Esophagus squamous epithelium (tissue), 5 donors: ENCODE data around the gene CAPN5. TPM values are rescaled to one million over a fixed set of nuclear protein-coding genes. Genes with fewer than 3 reads are reported as not detected.

ENCODE experiments used
- DNase-seq: peaks from one replicate; lab custom pipeline; 2025; lab: John Stamatoyannopoulos, UW
- H3K27ac ChIP-seq, 4 donors: fragments of 200-600 bp; sonication (generic); one replicate each; pipeline ENCODE4 v1.5.1; 2016 to 2019; ENCODE audit warnings: mild to moderate bottlenecking in 1 of 4
- H3K27me3 ChIP-seq, 4 donors: fragments of 200-600 bp; sonication (generic); 1 replicate in 3 of 4; 2 replicates in 1 of 4; pipeline versions ENCODE4 v1.5.1 to v1.6.0; 2017 to 2021; ENCODE audit warnings: antibody characterized with exemption in 1 of 4
- H3K36me3 ChIP-seq, 3 donors: fragments of 200-600 bp; sonication (generic); one replicate each; pipeline ENCODE4 v1.5.1; 2016 to 2019
- H3K4me1 ChIP-seq, 3 donors: fragments of 200-600 bp; sonication (generic); one replicate each; pipeline ENCODE4 v1.5.1; 2017 to 2019
- H3K4me3 ChIP-seq, 4 donors: fragments of 200-600 bp; sonication (generic); 1 replicate in 3 of 4; 2 replicates in 1 of 4; pipeline ENCODE4 v1.5.1; 2016 to 2019; ENCODE audit warnings: mild to moderate bottlenecking in 2 of 4, moderate library complexity in 1 of 4
- H3K9me3 ChIP-seq, 3 donors: fragments of 200-600 bp; sonication (generic); one replicate each; pipeline ENCODE4 v1.5.1; 2016 to 2019
- POLR2A ChIP-seq, 4 donors: fragments of 450-650 bp; IDR thresholded peaks; one replicate each; pipeline ENCODE4 v1.6.1; 2017; ENCODE audit warnings: antibody characterized with exemption in 4 of 4, mild to moderate bottlenecking in 4 of 4, moderate library complexity in 3 of 4
- WGBS, 2 donors: methylation state at CpG; one replicate each; pipeline ENCODE4 v1.1.5; 2018; 5-methylcytosine and 5-hydroxymethylcytosine counted together
- intact Hi-C: fragments of 100-400 bp; cut with DNase I; formaldehyde crosslinking; loops from one replicate; pipeline ENCODE4 v1.15.0; 2022
- total RNA-seq, 4 donors: library from RNA; depleted of rRNA; stranded (reverse); fragments of >200 nt; gene quantifications; one replicate each; pipeline ENCODE4 v1.1.0, GENCODE V29; 2016
- TF ChIP-seq, protein P1 (sequence below), 6 experiments: fragments of 450-650 bp in 4 of 6; fragments of 200-600 bp in 2 of 6; sonication (generic) in 2 of 6; IDR thresholded peaks; one replicate each; pipeline ENCODE4 v1.5.1; 2016 to 2019; ENCODE audit warnings: antibody characterized with exemption in 6 of 6, mild to moderate bottlenecking in 4 of 6, moderate library complexity in 4 of 6
- donor health status: DM: yes; HTN: yes; CAD: no.

Gene CAPN5
- total RNA-seq, 4 donors from 2014 or later, result 9.3 to 63.2 (median 13.5) TPM

DNA sequence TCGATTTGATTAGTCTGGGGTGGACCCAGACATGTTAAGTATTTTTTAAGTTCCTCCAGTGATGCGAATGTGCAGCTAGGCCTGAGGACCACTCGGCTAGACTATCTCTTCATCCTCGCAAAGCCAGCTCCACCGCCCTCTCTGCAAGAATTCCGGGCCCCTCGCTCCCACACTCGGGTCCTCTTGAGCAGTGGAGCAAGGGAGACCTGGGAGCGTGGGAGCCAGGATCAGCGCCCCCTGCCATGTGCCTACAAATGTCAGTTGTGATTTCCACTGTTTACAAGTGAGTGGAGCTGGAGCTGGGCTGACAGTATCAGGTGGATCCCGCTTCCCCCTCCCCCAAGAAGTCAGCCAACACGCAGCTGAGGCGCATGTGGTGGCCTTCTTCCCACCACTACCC is 25.9 kb upstream of the CAPN5 start:
- Histone ChIP-seq H3K27ac (no peak overlapping the region), H3K4me1 (peaks cover 10 to 21% (median 11%) of the 10 kb centered on the region in 3 donors), H3K9me3 (no peaks in the 10 kb centered on the region), H3K27me3 (peaks cover 0 to 84% (median 2%) of the 10 kb centered on the region in 4 donors), H3K4me3 (no peak overlapping the region), H3K36me3 (no peaks in the 10 kb centered on the region)
- DNase-seq, result no peak
- intact Hi-C loops, result loop anchor here (10.0 kb wide), 2 partner anchors 116 to 306 kb away; no protein-coding TSS in a partner anchor
- WGBS, 2 donors, result 95 to 97% methylated on average over 5 to 9 of the region's 13 CpGs
- TF ChIP-seq, protein P1, sequence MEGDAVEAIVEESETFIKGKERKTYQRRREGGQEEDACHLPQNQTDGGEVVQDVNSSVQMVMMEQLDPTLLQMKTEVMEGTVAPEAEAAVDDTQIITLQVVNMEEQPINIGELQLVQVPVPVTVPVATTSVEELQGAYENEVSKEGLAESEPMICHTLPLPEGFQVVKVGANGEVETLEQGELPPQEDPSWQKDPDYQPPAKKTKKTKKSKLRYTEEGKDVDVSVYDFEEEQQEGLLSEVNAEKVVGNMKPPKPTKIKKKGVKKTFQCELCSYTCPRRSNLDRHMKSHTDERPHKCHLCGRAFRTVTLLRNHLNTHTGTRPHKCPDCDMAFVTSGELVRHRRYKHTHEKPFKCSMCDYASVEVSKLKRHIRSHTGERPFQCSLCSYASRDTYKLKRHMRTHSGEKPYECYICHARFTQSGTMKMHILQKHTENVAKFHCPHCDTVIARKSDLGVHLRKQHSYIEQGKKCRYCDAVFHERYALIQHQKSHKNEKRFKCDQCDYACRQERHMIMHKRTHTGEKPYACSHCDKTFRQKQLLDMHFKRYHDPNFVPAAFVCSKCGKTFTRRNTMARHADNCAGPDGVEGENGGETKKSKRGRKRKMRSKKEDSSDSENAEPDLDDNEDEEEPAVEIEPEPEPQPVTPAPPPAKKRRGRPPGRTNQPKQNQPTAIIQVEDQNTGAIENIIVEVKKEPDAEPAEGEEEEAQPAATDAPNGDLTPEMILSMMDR (IDR thresholded peaks at IDR 0.05), result no peak
- no peak for TF ChIP-seq POLR2A (IDR thresholded peaks at IDR 0.05)

DNA sequence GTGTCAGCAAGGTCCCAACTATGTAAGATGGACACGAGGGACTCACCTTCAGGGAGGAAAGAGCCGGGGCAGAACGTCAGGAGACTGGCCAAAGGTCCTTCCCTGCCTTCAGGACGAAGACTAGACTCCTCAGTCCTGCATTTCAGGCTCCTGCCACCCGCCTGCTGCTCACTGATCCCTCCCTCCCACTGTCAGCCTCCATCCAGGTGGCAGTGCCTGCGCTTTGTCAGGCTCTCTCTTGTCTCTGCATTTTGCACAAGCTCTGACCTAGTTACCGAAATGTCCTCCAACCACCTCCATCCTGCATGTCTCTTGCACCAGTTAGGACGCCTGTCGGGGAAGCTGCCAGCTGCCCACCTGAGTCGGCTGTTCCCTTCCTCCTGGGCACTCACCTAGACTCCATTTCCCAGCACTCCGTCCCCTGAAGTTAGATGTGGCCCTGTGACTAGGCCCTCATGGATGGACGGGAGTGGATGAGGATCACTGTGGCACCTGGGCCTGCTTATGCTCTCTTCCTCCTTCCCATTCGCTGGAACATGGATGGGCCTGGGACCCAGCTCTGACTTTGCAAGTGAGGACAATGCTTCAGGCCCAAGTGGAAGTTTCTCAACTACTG is 24.6 kb upstream of the CAPN5 start:
- Histone ChIP-seq H3K4me1 (peaks cover 15 to 30% (median 18%) of the 10 kb centered on the region in 3 donors), H3K4me3 (no peak overlapping the region), H3K36me3 (no peaks in the 10 kb centered on the region), H3K27ac (no peak overlapping the region), H3K27me3 (peaks cover 0 to 82% (median under 1%) of the 10 kb centered on the region in 4 donors), H3K9me3 (no peaks in the 10 kb centered on the region)
- no peak for DNase-seq
- TF ChIP-seq, protein P1 (IDR thresholded peaks at IDR 0.05), result no peak
- no peak for TF ChIP-seq POLR2A (IDR thresholded peaks at IDR 0.05)
- 81 to 82% methylated on average over 9 to 10 of the region's 13 CpGs for WGBS, 2 donors
- intact Hi-C loops, result loop anchor here (10.0 kb wide), 2 partner anchors 117 to 307 kb away; no protein-coding TSS in a partner anchor

DNA sequence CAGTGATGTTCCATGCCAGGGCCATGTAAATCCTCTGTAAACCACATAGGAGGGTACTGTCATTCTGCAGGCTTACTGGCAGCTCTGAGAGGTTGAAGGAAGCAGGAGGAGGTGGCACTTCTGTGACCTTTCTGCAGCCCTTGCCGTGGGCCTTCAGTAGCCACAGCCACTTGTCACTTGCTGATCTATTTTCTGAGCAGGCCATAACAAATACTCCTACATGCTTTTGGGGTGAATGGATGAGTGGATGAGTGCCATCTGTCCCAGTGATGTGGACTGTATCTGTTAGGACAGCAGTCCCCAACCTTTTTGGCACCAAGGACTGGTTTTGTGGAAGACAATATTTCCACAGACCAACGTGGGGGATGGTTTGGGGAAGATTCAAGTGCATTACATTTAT is 22.4 kb upstream of the CAPN5 start:
- 62 to 80% methylated on average over 2 of the region's 2 CpGs for WGBS, 2 donors
- no peaks in the 10 kb centered on the region for H3K36me3 ChIP-seq
- intact Hi-C loops, result loop anchor here (10.0 kb wide), 2 partner anchors 120 to 310 kb away; no protein-coding TSS in a partner anchor
- TF ChIP-seq, protein P1 (IDR thresholded peaks at IDR 0.05), result no peak
- no peak for TF ChIP-seq POLR2A (IDR thresholded peaks at IDR 0.05)
- no peaks in the 10 kb centered on the region for H3K9me3 ChIP-seq
- peaks cover 15 to 28% (median 19%) of the 10 kb centered on the region in 3 donors for H3K4me1 ChIP-seq
- H3K27me3 ChIP-seq, result peaks cover 0 to 64% (median 0%) of the 10 kb centered on the region in 4 donors
- no peak overlapping the region for H3K27ac ChIP-seq
- no peak for DNase-seq
- no peak overlapping the region for H3K4me3 ChIP-seq

DNA sequence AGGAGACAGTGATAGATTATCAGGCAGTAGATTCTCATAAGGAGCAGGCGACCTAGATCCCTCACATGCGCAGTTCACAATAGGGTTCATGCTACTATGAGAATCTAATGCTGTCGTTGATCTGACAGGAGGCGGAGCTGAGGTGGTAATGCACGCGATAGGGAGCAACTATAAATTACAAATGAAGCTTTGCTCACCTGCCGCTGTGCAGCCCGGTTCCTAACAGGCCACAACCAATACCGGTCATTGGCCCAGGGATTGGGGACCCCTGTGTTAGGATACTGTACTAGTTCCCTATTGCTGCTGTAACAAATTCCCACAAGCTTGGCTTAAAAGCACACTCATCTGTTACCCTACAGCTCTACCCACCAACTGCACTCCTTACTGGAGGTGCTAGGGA is 21.9 kb upstream of the CAPN5 start:
- TF ChIP-seq POLR2A (IDR thresholded peaks at IDR 0.05), result no peak
- TF ChIP-seq, protein P1 (IDR thresholded peaks at IDR 0.05), result no peak
- Histone ChIP-seq H3K9me3 (no peaks in the 10 kb centered on the region), H3K4me3 (no peak overlapping the region), H3K27ac (no peak overlapping the region), H3K4me1 (peaks cover 9 to 22% (median 13%) of the 10 kb centered on the region in 3 donors), H3K27me3 (peaks cover 0 to 59% (median 0%) of the 10 kb centered on the region in 4 donors), H3K36me3 (no peaks in the 10 kb centered on the region)
- 86 to 93% methylated on average over 9 of the region's 9 CpGs for WGBS, 2 donors
- no peak for DNase-seq
- intact Hi-C loops, result loop anchor here (10.0 kb wide), 2 partner anchors 120 to 310 kb away; no protein-coding TSS in a partner anchor

DNA sequence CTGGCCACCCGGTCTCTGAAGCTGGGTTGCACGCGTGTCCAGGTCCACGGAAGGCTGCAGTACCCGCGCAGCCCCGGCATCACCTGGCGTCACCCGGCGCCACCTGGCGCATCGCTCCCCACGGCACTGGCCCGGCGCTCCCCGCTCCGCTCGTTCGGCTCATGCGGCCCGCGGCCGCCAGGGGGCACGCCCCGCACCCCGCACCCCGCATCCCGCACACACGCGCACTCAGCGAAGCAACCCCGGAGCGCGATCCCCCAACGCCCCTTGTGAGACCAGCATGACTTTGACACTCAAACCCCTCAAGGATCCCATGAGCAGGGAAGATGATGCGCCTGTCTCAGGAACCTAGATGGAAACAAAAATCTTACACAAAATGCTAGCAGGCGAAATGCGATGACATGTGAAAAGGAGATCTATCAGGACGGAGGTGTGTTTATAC is 20.7 kb upstream of the CAPN5 start:
- H3K4me1 ChIP-seq, result peaks cover 5 to 15% (median 10%) of the 10 kb centered on the region in 3 donors
- 11 to 31% methylated on average over 4 to 26 of the region's 39 CpGs for WGBS, 2 donors
- H3K9me3 ChIP-seq, result no peaks in the 10 kb centered on the region
- intact Hi-C loops, result loop anchor here (10.0 kb wide), 2 partner anchors 121 to 311 kb away; no protein-coding TSS in a partner anchor
- no peak for TF ChIP-seq POLR2A (IDR thresholded peaks at IDR 0.05)
- TF ChIP-seq, protein P1 (IDR thresholded peaks at IDR 0.05), result peak; percentile 60 to 97 (median 78)
- H3K27me3 ChIP-seq, result peaks cover 0 to 47% (median 0%) of the 10 kb centered on the region in 4 donors
- no peak for DNase-seq
- H3K36me3 ChIP-seq, result no peaks in the 10 kb centered on the region
- peak overlapping the region in 1 of 4 donors; percentile 32 for H3K4me3 ChIP-seq
- no peak overlapping the region for H3K27ac ChIP-seq
